ENCODE data around the gene LAYN. TPM values are rescaled to one million over a fixed set of nuclear protein-coding genes. Genes with fewer than 3 reads are reported as not detected.

The LAYN gene
- total RNA-seq, 1 experiment from 2014 or later, result 0.47 TPM

DNA sequence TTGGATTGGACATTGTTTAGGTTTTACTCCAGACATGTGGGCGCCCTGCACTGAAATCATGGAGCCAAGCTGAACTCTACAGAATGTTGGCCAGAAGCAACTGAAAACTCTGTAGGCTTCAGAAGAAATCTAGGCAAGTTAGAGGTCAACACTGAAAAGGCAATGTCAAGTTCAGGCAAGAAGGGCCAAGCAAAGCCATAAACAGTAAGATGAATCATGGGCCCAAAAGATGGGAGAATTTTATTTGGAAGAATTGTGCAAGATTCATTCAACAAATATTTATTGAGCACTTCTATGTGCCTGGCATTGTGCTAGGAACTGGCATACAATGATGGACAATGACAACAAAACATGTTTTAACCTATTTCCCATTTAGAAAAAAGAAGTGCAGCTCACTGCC is 15.1 kb upstream of the LAYN start:
- no TSS peak for BruUV-seq (replicated peaks)
- no peaks in the 10 kb centered on the region for H3K9me3 Mint-ChIP-seq (ENCODE audit: low read depth, unreplicated experiment)
- CTCF ChIA-PET, result no interaction called here

DNA sequence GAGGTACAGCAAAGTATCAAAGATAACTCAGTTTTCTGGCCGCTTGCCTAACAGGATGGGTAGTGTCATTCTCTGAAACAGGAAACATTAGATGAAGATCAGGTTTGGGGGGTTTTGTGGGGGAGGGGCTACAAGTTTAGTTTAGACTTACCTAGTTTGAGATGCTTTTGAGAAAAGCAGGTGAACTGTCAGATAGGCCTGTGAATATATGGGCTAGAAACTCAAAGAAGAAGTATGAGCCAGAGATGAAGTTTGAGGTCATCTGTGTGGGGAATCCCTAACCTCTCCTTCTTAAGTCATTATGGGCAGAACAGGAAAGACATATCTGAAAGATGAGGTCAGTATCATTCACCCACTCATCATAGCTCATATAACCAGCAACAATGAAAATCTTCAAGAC is 14.0 kb upstream of the LAYN start:
- no peak overlapping the region for H3K27ac Mint-ChIP-seq (ENCODE audit: unreplicated experiment)
- H3K4me1 Mint-ChIP-seq (ENCODE audit: low read depth, unreplicated experiment), result peaks cover 22% of the 10 kb centered on the region
- intact Hi-C loops (cut with micrococcal nuclease; ENCODE audit: unreplicated experiment), result no loop called here
- H3K27me3 Mint-ChIP-seq (ENCODE audit: unreplicated experiment), result no peaks in the 10 kb centered on the region
- no peak for TF ChIP-seq CTCF (IDR thresholded peaks at IDR 0.05; ENCODE audit: unreplicated experiment)
- H3K4me3 Mint-ChIP-seq (ENCODE audit: low read depth, unreplicated experiment), result no peak overlapping the region
- H3K9me3 Mint-ChIP-seq (ENCODE audit: low read depth, unreplicated experiment), result no peaks in the 10 kb centered on the region
- no TSS peak for BruUV-seq (replicated peaks)
- no peak for DNase-seq
- CTCF ChIA-PET, result no interaction called here
- no peaks in the 10 kb centered on the region for H3K36me3 Mint-ChIP-seq (ENCODE audit: insufficient read depth, unreplicated experiment)

More for the DNA sequence above, 15.1 kb upstream of the LAYN start:
- intact Hi-C loops (cut with micrococcal nuclease; ENCODE audit: unreplicated experiment), result no loop called here
- TF ChIP-seq CTCF (IDR thresholded peaks at IDR 0.05; ENCODE audit: unreplicated experiment), result no peak
- DNase-seq, result no peak
- Mint-ChIP-seq H3K27ac (ENCODE audit: unreplicated experiment) (no peak overlapping the region), H3K4me3 (ENCODE audit: low read depth, unreplicated experiment) (no peak overlapping the region), H3K36me3 (ENCODE audit: insufficient read depth, unreplicated experiment) (no peaks in the 10 kb centered on the region), H3K27me3 (ENCODE audit: unreplicated experiment) (no peaks in the 10 kb centered on the region), H3K4me1 (ENCODE audit: low read depth, unreplicated experiment) (peaks cover 14% of the 10 kb centered on the region)

DNA sequence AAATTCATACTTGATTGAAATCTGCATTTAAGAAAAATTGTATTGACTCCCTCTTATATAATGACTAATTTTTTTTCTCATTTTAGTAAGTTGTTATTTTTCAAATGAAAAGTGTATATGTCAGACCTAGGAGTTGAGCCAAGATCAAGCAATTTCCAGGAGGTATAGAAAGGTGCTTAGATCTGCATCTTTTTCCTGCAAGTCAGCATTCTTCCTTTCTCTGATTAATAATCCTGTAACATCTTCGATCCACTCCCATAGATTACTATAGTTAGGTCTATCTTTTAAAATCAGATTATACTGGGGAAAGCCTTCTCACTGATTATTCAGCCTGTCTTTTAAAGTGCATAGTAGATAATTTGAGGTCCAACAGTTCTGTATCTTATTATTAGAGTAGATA is 13.2 kb upstream of the LAYN start:
- H3K36me3 Mint-ChIP-seq (ENCODE audit: insufficient read depth, unreplicated experiment), result no peaks in the 10 kb centered on the region
- DNase-seq, result no peak
- no peak overlapping the region for H3K4me3 Mint-ChIP-seq (ENCODE audit: low read depth, unreplicated experiment)
- TF ChIP-seq CTCF (IDR thresholded peaks at IDR 0.05; ENCODE audit: unreplicated experiment), result no peak
- BruUV-seq (replicated peaks), result no TSS peak
- H3K9me3 Mint-ChIP-seq (ENCODE audit: low read depth, unreplicated experiment), result no peaks in the 10 kb centered on the region
- no peaks in the 10 kb centered on the region for H3K27me3 Mint-ChIP-seq (ENCODE audit: unreplicated experiment)
- no peak overlapping the region for H3K27ac Mint-ChIP-seq (ENCODE audit: unreplicated experiment)
- H3K4me1 Mint-ChIP-seq (ENCODE audit: low read depth, unreplicated experiment), result peaks cover 30% of the 10 kb centered on the region
- intact Hi-C loops (cut with micrococcal nuclease; ENCODE audit: unreplicated experiment), result no loop called here
- CTCF ChIA-PET, result no interaction called here

DNA sequence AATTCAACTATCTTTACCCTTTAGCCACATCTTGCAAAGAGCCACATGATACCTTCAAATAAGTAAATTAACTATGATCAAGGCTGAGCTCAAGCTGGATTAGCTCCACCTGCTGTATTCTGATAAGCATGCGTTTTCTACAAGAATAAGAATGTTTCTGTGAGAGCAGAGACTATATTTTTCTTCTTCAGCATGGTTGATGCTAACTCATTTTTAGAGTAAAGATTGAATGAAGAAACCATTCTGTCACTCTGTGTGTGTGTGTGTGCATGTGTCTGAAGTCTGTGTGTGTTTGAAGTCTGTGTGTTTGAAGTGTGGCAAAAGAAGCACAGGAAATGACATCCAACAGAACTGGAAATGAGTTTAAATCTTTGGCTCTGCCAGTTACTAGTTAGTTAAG is 12.0 kb upstream of the LAYN start:
- Mint-ChIP-seq H3K9me3 (ENCODE audit: low read depth, unreplicated experiment) (no peaks in the 10 kb centered on the region), H3K27ac (ENCODE audit: unreplicated experiment) (no peak overlapping the region), H3K4me3 (ENCODE audit: low read depth, unreplicated experiment) (no peak overlapping the region), H3K4me1 (ENCODE audit: low read depth, unreplicated experiment) (peaks cover 30% of the 10 kb centered on the region), H3K27me3 (ENCODE audit: unreplicated experiment) (no peaks in the 10 kb centered on the region), H3K36me3 (ENCODE audit: insufficient read depth, unreplicated experiment) (no peaks in the 10 kb centered on the region)
- intact Hi-C loops (cut with micrococcal nuclease; ENCODE audit: unreplicated experiment), result no loop called here
- CTCF ChIA-PET, result no interaction called here
- no TSS peak for BruUV-seq (replicated peaks)
- no peak for DNase-seq
- no peak for TF ChIP-seq CTCF (IDR thresholded peaks at IDR 0.05; ENCODE audit: unreplicated experiment)

DNA sequence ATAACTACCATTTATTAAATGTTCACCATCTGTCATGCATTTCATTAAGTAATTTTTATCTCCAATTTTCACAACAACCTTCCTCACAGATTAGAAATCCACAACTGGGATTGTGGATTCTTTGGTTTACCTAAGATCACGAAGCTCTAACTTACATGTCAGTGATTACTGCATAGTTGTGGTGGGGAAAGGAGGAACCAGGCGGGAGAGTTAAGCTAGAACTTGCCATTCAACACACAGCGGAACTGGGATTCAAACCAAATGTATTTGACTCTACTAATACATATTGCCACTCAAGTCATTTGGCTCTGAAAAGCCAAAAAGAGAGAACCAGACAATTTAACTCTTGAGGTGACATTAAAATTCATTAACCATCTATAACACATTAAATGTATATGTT is 10.4 kb upstream of the LAYN start:
- no peak for TF ChIP-seq CTCF (IDR thresholded peaks at IDR 0.05; ENCODE audit: unreplicated experiment)
- H3K9me3 Mint-ChIP-seq (ENCODE audit: low read depth, unreplicated experiment), result no peaks in the 10 kb centered on the region
- no peaks in the 10 kb centered on the region for H3K27me3 Mint-ChIP-seq (ENCODE audit: unreplicated experiment)
- H3K4me3 Mint-ChIP-seq (ENCODE audit: low read depth, unreplicated experiment), result no peak overlapping the region
- no peak for DNase-seq
- no peak overlapping the region for H3K27ac Mint-ChIP-seq (ENCODE audit: unreplicated experiment)
- peaks cover 30% of the 10 kb centered on the region for H3K4me1 Mint-ChIP-seq (ENCODE audit: low read depth, unreplicated experiment)
- no peaks in the 10 kb centered on the region for H3K36me3 Mint-ChIP-seq (ENCODE audit: insufficient read depth, unreplicated experiment)
- BruUV-seq (replicated peaks), result no TSS peak
- intact Hi-C loops (cut with micrococcal nuclease; ENCODE audit: unreplicated experiment), result no loop called here
- CTCF ChIA-PET, result no interaction called here
